Activated T-helper 1 cell treated with anti-CD3 and anti-CD28 coated beads, Interleukin-2, amount 50 U/mL, for 16 hours (primary cell): ENCODE data around the gene ALPK3.
"Not testable (repeated sequence)": the region's sequence is repeated elsewhere in the genome, so short reads cannot be mapped to it uniquely, and the experiment has no call there.

Experiments
- DNase-seq, 2 donors: peaks; one replicate each; pipeline ENCODE4 v3.0.0-alpha.2; 2020; ENCODE audit warnings: low read depth in 1 of 2, low spot score in 1 of 2

Gene ALPK3

GRCh38 chr15:84871428-84871985, 54.4 kb downstream of the ALPK3 start:
- DNase-seq: no peak

GRCh38 chr15:84872009-84872910, 55.1 kb downstream of the ALPK3 start:
- no peak for DNase-seq

- DNase-seq: no peak
Observed at GRCh38 chr15:84873997-84874396, 56.8 kb downstream of the ALPK3 start.

GRCh38 chr15:84874981-84875699, 58.0 kb downstream of the ALPK3 start:
- no peak for DNase-seq

GRCh38 chr15:84876269-84876668, 59.1 kb downstream of the ALPK3 start:
- DNase-seq: no peak

- DNase-seq: not testable (repeated sequence)
Observed at GRCh38 chr15:84877701-84878100, 60.5 kb downstream of the ALPK3 start.

- peak in 1 of 2 donors; percentile 19 for DNase-seq
Observed at GRCh38 chr15:84878504-84878903, 61.3 kb downstream of the ALPK3 start.

- DNase-seq: no peak
Observed at GRCh38 chr15:84879088-84879780, 62.1 kb downstream of the ALPK3 start.

- no peak for DNase-seq
Observed at GRCh38 chr15:84880007-84880406, 62.9 kb downstream of the ALPK3 start.

- no peak for DNase-seq
Observed at GRCh38 chr15:84880822-84881519, 63.8 kb downstream of the ALPK3 start.

- no peak for DNase-seq
Observed at GRCh38 chr15:84881520-84881830, 64.3 kb downstream of the ALPK3 start.

GRCh38 chr15:84883466-84883865, 66.3 kb downstream of the ALPK3 start:
- no peak for DNase-seq

GRCh38 chr15:84883916-84884781, 67.0 kb downstream of the ALPK3 start, which contains the start of gene SLC28A1:
SLC28A1 (plus strand) TSS chr15:84884662; CDS start chr15:84887761, 3,099 bp downstream.
- DNase-seq: no peak

GRCh38 chr15:84885801-84886200, 68.6 kb downstream of the ALPK3 start:
- DNase-seq: no peak

GRCh38 chr15:84886211-84886983, 69.2 kb downstream of the ALPK3 start:
- DNase-seq: no peak

- DNase-seq: no peak
Observed at GRCh38 chr15:84886984-84887299, 69.8 kb downstream of the ALPK3 start.

- no peak for DNase-seq
Observed at GRCh38 chr15:84887938-84888337, 70.8 kb downstream of the ALPK3 start.

GRCh38 chr15:84888639-84889038, 71.5 kb downstream of the ALPK3 start:
- no peak for DNase-seq

GRCh38 chr15:84889313-84889990, 72.3 kb downstream of the ALPK3 start:
- no peak for DNase-seq
